ENCODE data around the gene HNF1B.

- TF ChIP-seq POLR2A (IDR thresholded peaks at IDR 0.05) = no peak
- no peak for TF ChIP-seq CTCF (IDR thresholded peaks at IDR 0.05)
These were observed 49.1 kb downstream of the HNF1B start for GRCh38 chr17:37695726-37696125.
